H1 (cell line): ENCODE measurements around the gene OBSCN. TPM values are rescaled to one million over a fixed set of nuclear protein-coding genes. Genes with fewer than 3 reads are reported as not detected.

Experiments
- CBX8 ChIP-seq: fragments of 300-800, 300-1000 bp; sonication (generic); IDR thresholded peaks from 2 replicates; pipeline ENCODE4 v1.7.1; 2016; ENCODE audit warnings: low read depth, low read length, borderline replicate concordance
- GABPA ChIP-seq: IDR thresholded peaks from 2 replicates; pipeline ENCODE4 v1.6.1; 2011; ENCODE audit warnings: mild to moderate bottlenecking, low read length, moderate library complexity, borderline replicate concordance; ENCODE audit not compliant: insufficient read depth
- PHF8 ChIP-seq: fragments of 200-600 bp; sonication (generic); conservative IDR thresholded peaks from 2 replicates; pipeline ENCODE4 v1.7.1; 2012; ENCODE audit warnings: low read depth, mild to moderate bottlenecking, inconsistent platforms, low read length, moderate library complexity
- RNF2 ChIP-seq: fragments of 200-900, 300-1000 bp; sonication (generic); IDR thresholded peaks from 2 replicates; pipeline ENCODE4 v1.7.1; 2016; ENCODE audit warnings: borderline replicate concordance, low read depth, mild to moderate bottlenecking, antibody characterized with exemption, low read length; ENCODE audit not compliant: poor library complexity, severe bottlenecking; ENCODE audit errors: missing control alignments
- polyA plus RNA-seq, 7 experiments: library from polyadenylated mRNA; depleted of rRNA in 3 of 7; stranded (reverse) in 5 of 7; unstranded in 2 of 7; fragments of >200 nt in 5 of 7; fragments of 200-250 nt in 2 of 7; gene quantifications; 1 replicate in 5 of 7; 2 replicates in 1 of 7; 4 replicates in 1 of 7; pipeline versions ENCODE4 v1.2.1 to v1.2.3, GENCODE V29; 2011 to 2013; ENCODE audit warnings: missing spikeins in 2 of 7, mixed read lengths in 2 of 7
- total RNA-seq: library from RNA; stranded (reverse); fragmentation: NEBNext Ultra II Directional; extraction: Animal tissue kit (Norgen Biotek cat#: 25700); gene quantifications from 2 replicates; pipeline ENCODE4 v1.2.1, GENCODE V29; 2021

Gene OBSCN
- total and polyA plus RNA-seq, 2 of the 8 experiments (the other 6 are each of a cell fraction or from before 2014, with no cell fraction given): 7.5 to 28.4 TPM

- TF ChIP-seq PHF8 (no peak), RNF2 (no peak), CBX8 (no peak), GABPA (no peak)
Measured at GRCh38 chr1:228284521-228284920, 76.7 kb downstream of the OBSCN start (continued).
